HPDE6-E6E7 (cell line): ENCODE measurements around the gene MARCHF2.

Experiments used
- DNase-seq: peaks from one replicate; pipeline ENCODE4 v3.0.0; 2011; ENCODE audit warnings: missing footprints; ENCODE audit errors: extremely low spot score

Gene MARCHF2

DNA sequence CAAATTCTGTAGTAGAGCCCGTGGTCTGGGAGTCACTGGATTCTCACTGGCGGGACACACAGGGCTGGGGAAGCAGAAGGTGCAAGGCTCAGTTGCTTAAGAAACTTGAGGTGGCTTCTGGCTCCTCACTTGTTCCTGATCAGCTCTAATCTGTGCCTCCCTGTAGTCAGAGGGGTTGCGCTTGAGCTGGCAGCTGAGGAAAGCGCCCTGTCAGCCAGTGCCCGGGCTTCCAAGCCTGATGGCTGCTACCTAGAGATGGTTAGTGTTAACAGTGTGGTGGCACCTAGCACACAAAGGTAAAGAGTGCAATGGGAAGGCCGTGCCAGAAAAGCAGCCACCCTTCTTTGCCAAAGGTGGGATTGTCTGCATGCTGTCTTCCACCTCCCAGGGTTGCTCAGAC lies 40.5 kb downstream of the MARCHF2 start:
- no peak for DNase-seq

- DNase-seq: no peak
Measured at GRCh38 chr19:8454218-8454617, 41.1 kb downstream of the MARCHF2 start.

- no peak for DNase-seq
Measured at GRCh38 chr19:8455018-8455417, 41.9 kb downstream of the MARCHF2 start.

GRCh38 chr19:8456064-8456463 lies 43.0 kb downstream of the MARCHF2 start:
- DNase-seq: no peak

- no peak for DNase-seq
Measured at GRCh38 chr19:8457209-8457608, 44.1 kb downstream of the MARCHF2 start.

GRCh38 chr19:8457827-8458226 lies 44.7 kb downstream of the MARCHF2 start:
- no peak for DNase-seq

GRCh38 chr19:8458380-8458779 lies 45.3 kb downstream of the MARCHF2 start:
- DNase-seq: no peak

- DNase-seq: no peak
Measured at GRCh38 chr19:8459095-8459494, 46.0 kb downstream of the MARCHF2 start.

- DNase-seq: no peak
Measured at GRCh38 chr19:8459520-8460270, 46.6 kb downstream of the MARCHF2 start.

DNA sequence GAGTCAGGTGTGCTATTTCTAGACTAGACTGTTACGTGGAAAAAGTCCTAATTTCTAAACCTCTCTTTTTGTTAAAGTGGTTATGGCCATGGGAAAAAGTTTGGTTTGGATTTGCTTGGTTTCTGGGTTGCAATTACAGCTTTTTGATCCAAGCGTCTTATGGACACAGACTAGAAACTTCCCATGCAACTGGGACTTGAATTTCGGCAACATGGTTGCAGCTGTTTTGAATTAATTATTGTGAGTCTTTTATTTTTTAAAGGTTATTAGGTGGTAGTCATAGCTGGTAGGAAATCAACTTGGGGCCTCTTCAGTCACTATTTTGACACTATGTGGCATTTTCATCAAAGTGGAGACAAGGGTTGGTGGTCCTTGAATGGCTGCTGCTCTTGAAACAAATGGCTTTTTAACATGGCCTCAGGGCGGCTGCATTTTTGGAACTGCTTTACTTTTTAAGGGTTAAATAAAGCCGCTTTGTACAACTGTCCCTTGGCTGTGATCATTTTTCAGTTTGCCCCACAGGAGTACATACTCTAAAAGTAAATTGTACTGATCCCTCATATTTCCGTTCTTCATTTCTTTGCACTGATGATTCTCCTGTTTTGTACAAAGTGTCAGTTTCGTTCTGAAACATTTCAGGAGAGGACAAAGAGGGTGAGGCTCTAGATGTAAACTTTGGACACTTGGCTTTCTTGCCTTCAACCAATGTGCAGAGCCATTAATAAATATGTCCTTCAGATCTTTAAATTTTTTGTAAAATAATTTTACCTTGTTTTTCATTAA lies 47.6 kb downstream of the MARCHF2 start:
- DNase-seq: no peak

GRCh38 chr19:8461376-8461775 lies 48.3 kb downstream of the MARCHF2 start:
- DNase-seq: no peak

GRCh38 chr19:8461891-8462290 lies 48.8 kb downstream of the MARCHF2 start:
- DNase-seq: no peak

- no peak for DNase-seq
Measured at GRCh38 chr19:8462571-8462970, 49.5 kb downstream of the MARCHF2 start.

DNA sequence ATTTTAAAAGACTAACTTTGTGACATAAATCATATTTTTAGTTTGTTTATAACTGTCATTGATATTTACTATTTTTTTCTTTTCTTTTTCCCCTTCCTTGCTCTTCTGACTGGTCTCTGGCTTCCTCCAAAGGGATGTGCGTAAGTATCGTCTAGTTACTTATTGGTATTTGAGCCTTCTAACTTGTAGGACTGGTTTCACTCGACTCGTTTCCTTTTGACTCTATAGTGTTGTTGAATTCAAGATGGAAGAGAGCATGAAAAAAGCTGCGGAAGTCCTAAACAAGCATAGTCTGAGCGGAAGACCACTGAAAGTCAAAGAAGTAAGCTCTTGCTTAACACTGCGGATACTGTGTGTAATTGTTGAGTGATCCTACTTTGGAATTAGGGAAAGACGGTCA lies 50.3 kb downstream of the MARCHF2 start:
- no peak for DNase-seq

DNA sequence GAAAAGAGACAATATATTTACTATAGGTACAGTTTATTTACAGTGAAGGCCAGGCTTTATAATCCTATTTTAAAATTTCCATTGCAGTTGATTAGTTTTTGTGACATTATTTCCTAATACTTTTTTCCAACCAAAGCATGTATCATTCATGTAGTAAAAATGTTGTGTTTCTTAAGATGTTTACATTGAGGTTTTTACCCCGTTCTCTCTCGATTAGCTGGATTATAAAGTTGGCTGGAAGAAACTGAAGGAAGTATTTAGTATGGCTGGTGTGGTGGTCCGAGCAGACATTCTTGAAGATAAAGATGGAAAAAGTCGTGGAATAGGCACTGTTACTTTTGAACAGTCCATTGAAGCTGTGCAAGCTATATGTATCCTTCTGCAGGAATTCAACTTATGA lies 52.9 kb downstream of the MARCHF2 start:
- no peak for DNase-seq

- DNase-seq: no peak
Measured at GRCh38 chr19:8468124-8468523, 55.0 kb downstream of the MARCHF2 start.

GRCh38 chr19:8468761-8469373 lies 55.8 kb downstream of the MARCHF2 start:
- no peak for DNase-seq

- no peak for DNase-seq
Measured at GRCh38 chr19:8469613-8470368, 56.7 kb downstream of the MARCHF2 start.

DNA sequence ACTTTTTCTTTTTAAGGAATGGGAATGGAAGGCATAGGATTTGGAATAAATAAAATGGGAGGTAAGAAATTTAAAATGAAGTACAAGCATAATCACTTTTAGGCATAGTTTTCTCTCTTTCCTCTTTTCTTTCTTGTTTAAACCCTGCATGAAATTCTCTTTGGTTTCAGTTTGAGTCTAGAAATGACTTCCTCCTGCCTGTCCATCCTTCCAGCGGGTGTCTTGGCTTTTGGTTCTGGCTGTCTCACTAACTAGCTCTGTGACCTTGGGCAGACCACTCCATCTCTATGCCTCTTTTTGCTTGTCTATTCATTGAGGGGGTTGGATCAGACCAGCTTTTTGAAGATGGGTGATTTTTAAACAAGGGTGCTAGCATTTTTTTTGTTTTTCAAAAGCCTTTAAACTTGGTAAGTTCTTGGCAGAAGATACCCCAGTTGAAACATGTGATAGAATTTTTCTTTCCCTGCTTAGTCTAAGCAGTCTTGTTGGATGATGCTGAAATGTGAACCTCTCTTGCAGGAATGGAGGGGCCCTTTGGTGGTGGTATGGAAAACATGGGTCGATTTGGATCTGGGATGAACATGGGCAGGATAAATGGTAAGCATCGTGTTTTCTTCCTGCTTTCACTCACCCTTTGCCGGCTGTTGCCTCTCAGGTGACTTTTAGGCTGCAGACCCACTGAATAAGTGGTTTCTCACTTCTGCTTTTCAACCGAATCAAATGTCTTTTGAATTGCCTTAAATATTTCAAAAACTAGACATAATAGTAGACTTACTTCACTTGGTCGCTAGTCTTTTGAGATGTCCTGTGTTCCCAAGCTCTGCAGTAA lies 60.8 kb downstream of the MARCHF2 start:
- no peak for DNase-seq

DNA sequence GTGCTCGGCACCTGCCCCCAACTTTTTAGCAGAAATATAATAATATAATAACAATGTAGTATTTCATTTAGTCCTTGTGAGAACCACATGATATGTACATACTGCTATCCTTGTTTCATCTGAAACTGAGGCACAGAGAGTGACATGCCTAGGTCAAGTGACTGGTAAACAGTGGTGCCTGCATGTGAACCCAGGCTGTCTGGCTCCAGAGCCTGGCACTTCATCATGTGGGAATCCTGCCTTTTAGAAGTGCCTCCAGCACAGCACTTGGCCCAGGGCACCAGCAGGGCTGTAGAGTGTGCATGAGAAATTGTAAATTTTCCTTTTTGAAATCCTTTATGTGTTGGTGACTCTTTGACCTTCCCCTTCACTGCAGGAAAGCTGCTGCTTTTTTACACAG lies 61.9 kb downstream of the MARCHF2 start:
- no peak for DNase-seq

- DNase-seq: no peak
Measured at GRCh38 chr19:8476524-8476923, 63.4 kb downstream of the MARCHF2 start.
